Measurements from ENCODE around the gene SETD2. TPM values are rescaled to one million over a fixed set of nuclear protein-coding genes. Genes with fewer than 3 reads are reported as not detected.

Gene SETD2
- total RNA-seq, 1 donor from 2014 or later = 65.7 TPM

- peaks cover 63% of the 10 kb centered on the region for H3K36me3 Mint-ChIP-seq (ENCODE audit: low read depth)
Measured at GRCh38 chr3:47000922-47001730, 162.8 kb downstream of the SETD2 start.

DNA sequence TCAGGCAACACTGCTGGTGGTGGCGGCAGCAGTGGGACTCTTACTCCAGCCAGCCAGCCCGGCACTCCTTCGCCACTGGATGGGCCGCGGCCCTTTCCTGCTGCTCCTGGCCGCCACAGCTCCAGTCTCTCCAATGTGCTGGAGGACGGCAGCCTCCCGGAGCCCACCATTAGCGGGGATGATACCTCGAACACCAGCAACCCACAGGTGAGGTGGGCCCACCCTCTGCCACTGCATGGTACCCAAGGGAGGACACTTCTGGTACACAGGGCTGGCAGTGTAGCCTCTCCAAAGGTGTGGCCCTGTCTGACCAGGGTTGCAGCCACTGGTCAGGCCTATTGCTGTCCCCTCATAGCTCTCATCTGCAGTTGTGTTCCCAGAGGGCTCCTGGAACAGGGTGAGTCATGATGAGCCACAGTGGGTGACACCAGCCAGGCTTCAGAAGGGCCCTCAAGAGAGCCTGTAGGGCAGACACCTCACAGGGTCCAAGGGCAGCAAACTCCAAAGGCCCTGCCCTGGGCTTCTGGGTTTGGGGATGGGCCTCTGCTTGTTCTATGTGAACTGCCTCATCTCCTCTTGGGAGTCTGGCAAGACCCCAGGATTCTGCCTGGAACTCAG lies 163.6 kb downstream of the SETD2 start:
- H3K4me3 Mint-ChIP-seq = no peak overlapping the region
- ChIA-PET POLR2A (no interaction called here), CTCF (interaction anchor here (1.5 to 2.9 kb wide), 2 partner anchors 76 to 134 kb away, joined by 4 to 35 read pairs; no protein-coding TSS in a partner anchor)
- no peak for ATAC-seq (ENCODE audit: low read depth)
- H3K4me1 Mint-ChIP-seq = peaks cover 10% of the 10 kb centered on the region
- TF ChIP-seq, protein P1, sequence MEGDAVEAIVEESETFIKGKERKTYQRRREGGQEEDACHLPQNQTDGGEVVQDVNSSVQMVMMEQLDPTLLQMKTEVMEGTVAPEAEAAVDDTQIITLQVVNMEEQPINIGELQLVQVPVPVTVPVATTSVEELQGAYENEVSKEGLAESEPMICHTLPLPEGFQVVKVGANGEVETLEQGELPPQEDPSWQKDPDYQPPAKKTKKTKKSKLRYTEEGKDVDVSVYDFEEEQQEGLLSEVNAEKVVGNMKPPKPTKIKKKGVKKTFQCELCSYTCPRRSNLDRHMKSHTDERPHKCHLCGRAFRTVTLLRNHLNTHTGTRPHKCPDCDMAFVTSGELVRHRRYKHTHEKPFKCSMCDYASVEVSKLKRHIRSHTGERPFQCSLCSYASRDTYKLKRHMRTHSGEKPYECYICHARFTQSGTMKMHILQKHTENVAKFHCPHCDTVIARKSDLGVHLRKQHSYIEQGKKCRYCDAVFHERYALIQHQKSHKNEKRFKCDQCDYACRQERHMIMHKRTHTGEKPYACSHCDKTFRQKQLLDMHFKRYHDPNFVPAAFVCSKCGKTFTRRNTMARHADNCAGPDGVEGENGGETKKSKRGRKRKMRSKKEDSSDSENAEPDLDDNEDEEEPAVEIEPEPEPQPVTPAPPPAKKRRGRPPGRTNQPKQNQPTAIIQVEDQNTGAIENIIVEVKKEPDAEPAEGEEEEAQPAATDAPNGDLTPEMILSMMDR (IDR thresholded peaks at IDR 0.05) = no peak
- DNase-seq = no peak
- no peaks in the 10 kb centered on the region for H3K27me3 Mint-ChIP-seq
- intact Hi-C loops (cut with micrococcal nuclease) = no loop called here
- no peak overlapping the region for H3K27ac Mint-ChIP-seq
- H3K9me3 Mint-ChIP-seq = no peaks in the 10 kb centered on the region
- peaks cover 59% of the 10 kb centered on the region for H3K36me3 Mint-ChIP-seq (ENCODE audit: low read depth)

More at GRCh38 chr3:47000922-47001730, 162.8 kb downstream of the SETD2 start:
- Mint-ChIP-seq H3K27ac (no peak overlapping the region), H3K9me3 (no peaks in the 10 kb centered on the region), H3K4me3 (no peak overlapping the region), H3K4me1 (peaks cover 10% of the 10 kb centered on the region), H3K27me3 (no peaks in the 10 kb centered on the region)
- POLR2A ChIA-PET = no interaction called here
- TF ChIP-seq, protein P1 (IDR thresholded peaks at IDR 0.05) = no peak
- ATAC-seq (ENCODE audit: low read depth) (no peak), DNase-seq (no peak)
- CTCF ChIA-PET = no interaction called here
- intact Hi-C loops (cut with micrococcal nuclease) = no loop called here

DNA sequence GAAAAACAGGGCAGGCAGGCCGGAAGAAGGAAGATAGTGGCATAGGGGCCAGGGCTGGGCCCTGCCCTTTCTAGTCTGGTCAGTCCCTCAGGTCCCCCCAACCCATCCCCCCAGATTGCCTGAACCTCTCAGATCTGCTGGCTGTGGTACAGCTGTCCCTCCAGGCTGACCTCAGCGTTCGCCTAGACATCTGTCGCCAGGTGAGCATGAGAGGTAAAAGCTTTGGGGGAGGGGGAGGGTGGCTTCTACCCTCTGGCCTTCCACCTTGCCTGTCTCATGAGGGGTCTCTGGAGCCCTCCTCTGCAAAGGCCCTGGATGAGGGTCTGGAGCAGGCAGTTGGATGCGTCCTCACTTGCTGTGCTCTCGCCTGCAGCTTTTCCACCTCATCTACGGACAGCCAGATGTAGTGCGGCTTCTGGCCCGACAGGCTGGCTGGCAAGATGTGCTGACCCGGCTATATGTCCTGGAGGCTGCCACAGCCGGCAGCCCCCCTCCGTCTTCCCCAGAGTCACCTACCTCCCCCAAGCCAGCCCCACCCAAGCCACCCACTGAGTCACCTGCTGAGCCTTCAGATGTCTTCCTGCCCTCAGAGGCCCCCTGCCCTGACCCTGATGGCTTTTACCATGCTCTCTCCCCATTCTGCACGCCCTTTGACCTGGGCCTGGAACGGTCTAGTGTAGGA lies 164.3 kb downstream of the SETD2 start:
- TF ChIP-seq, protein P1 (IDR thresholded peaks at IDR 0.05) = no peak
- peaks cover 10% of the 10 kb centered on the region for H3K4me1 Mint-ChIP-seq
- ATAC-seq (ENCODE audit: low read depth) (no peak), DNase-seq (no peak)
- no peaks in the 10 kb centered on the region for H3K27me3 Mint-ChIP-seq
- ChIA-PET POLR2A (interaction anchor here (0.6 to 0.7 kb wide), 2 partner anchors 27 to 151 kb away, joined by 3 to 4 read pairs; no protein-coding TSS in a partner anchor), CTCF (interaction anchor here (1.0 to 2.9 kb wide), 6 partner anchors 18 to 134 kb away, joined by 3 to 35 read pairs (median 8); partner anchors contain the start of gene CCDC12)
- H3K27ac Mint-ChIP-seq = no peak overlapping the region
- intact Hi-C loops (cut with micrococcal nuclease) = loop anchor here (5.0 kb wide), 1 partner anchor 152 kb away; no protein-coding TSS in a partner anchor
- H3K9me3 Mint-ChIP-seq = no peaks in the 10 kb centered on the region
- peaks cover 59% of the 10 kb centered on the region for H3K36me3 Mint-ChIP-seq (ENCODE audit: low read depth)
- H3K4me3 Mint-ChIP-seq = no peak overlapping the region

GRCh38 chr3:46998852-46999515 lies 164.9 kb downstream of the SETD2 start:
- TF ChIP-seq, protein P1 (IDR thresholded peaks at IDR 0.05) = no peak
- no peak overlapping the region for H3K27ac Mint-ChIP-seq
- no peaks in the 10 kb centered on the region for H3K9me3 Mint-ChIP-seq
- H3K4me3 Mint-ChIP-seq = no peak overlapping the region
- POLR2A ChIA-PET = interaction anchor here (0.6 to 0.7 kb wide), 2 partner anchors 26 to 150 kb away, joined by 3 to 4 read pairs; no protein-coding TSS in a partner anchor
- CTCF ChIA-PET = interaction anchor here (0.8 to 2.9 kb wide), 11 partner anchors 14 to 332 kb away, joined by 3 to 35 read pairs (median 4); partner anchors contain the start of gene CCDC12
- intact Hi-C loops (cut with micrococcal nuclease) = loop anchor here (1.0 to 5.0 kb wide), 7 partner anchors 20 to 294 kb away; partner anchors contain the start of gene NBEAL2
- no peak for DNase-seq
- no peaks in the 10 kb centered on the region for H3K27me3 Mint-ChIP-seq
- H3K36me3 Mint-ChIP-seq (ENCODE audit: low read depth) = peaks cover 58% of the 10 kb centered on the region
- no peak for ATAC-seq (ENCODE audit: low read depth)
- peaks cover 10% of the 10 kb centered on the region for H3K4me1 Mint-ChIP-seq
